Measurements from ENCODE around the gene RNF166. TPM values are rescaled to one million over a fixed set of nuclear protein-coding genes. Genes with fewer than 3 reads are reported as not detected.

RNF166 gene
- total RNA-seq, 1 experiment from 2014 or later = 26.5 TPM

DNA sequence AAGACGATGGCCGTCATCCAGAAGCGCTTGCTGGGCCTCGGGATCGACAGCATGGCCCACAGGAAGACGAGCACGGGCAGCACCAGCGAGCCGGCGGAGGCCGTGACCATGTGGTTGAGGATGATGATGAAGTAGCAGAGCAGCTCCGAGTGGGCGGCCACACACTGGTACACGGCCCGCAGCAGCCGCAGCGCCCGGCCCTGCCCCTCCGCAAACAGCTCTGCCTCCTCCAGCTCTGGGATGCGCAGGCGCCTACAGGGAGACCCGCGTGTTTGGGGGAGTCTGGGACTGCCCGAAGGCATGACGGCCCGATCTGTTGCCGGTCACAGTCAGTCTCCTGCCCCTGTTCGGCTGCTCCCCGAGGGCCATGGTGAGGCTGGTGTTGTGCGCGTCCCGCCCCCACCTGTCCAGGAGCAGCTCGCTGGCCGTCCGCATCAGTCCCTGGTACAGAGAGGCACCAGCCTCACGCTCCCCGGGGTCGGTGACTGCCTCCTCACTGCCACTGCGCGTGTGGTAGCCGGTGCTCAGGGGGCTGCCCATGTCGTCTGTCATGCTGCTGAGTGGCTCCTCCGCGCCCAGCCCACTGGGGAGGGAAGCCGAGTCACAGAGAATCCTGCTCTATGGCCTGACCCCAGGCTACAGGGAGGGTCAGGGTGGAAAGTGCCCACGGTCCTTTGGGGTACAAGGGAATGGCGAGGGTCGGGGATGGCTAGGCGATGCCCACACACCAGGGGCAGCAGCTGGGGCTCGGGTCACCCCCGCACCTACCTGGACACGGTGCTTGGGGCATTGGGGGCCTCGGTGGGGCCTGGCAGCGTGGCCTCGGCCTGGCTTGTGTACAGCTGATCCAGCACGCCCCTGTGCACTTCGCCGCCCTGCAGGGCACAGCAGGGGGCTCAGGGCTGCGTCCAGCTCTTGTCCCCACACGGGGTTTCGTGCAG, 15.9 kb upstream of the RNF166 start:
- no peak overlapping the region for H4K8ac ChIP-seq (replicated peaks; ENCODE audit: insufficient read length, low read depth, low read length)
- H2BK15ac ChIP-seq (ENCODE audit: low read depth, low read length) = no peak overlapping the region
- no peak overlapping the region; a peak in 1 of 7 replicates for H3K27ac Mint-ChIP-seq
- TF ChIP-seq, protein P1, sequence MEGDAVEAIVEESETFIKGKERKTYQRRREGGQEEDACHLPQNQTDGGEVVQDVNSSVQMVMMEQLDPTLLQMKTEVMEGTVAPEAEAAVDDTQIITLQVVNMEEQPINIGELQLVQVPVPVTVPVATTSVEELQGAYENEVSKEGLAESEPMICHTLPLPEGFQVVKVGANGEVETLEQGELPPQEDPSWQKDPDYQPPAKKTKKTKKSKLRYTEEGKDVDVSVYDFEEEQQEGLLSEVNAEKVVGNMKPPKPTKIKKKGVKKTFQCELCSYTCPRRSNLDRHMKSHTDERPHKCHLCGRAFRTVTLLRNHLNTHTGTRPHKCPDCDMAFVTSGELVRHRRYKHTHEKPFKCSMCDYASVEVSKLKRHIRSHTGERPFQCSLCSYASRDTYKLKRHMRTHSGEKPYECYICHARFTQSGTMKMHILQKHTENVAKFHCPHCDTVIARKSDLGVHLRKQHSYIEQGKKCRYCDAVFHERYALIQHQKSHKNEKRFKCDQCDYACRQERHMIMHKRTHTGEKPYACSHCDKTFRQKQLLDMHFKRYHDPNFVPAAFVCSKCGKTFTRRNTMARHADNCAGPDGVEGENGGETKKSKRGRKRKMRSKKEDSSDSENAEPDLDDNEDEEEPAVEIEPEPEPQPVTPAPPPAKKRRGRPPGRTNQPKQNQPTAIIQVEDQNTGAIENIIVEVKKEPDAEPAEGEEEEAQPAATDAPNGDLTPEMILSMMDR (conservative IDR thresholded peaks at IDR 0.05) = no peak
- no peaks in the 10 kb centered on the region for H3K79me2 ChIP-seq (ENCODE audit: insufficient read depth, low read length)
- no peak overlapping the region for H2BK120ac ChIP-seq (ENCODE audit: low read depth, low read length, poor library complexity, severe bottlenecking)
- no peaks in the 10 kb centered on the region for H4K20me1 ChIP-seq (ENCODE audit: control insufficient read depth, insufficient read depth, insufficient read length)
- H3K23ac ChIP-seq (ENCODE audit: insufficient read length, low read depth, low read length) = no peak overlapping the region
- H3K27me3 ChIP-seq (ENCODE audit: insufficient read depth, low read length) = no peaks in the 10 kb centered on the region
- no peaks in the 10 kb centered on the region for H3K9me3 Mint-ChIP-seq
- H3K4me2 ChIP-seq (ENCODE audit: insufficient read depth, insufficient read length, low read length) = no peak overlapping the region
- WGBS (ENCODE audit: extremely low coverage, insufficient read length, low lambda C conversion rate) = no CpG with 5 or more reads among the region's 61 CpGs
- H4K91ac ChIP-seq (ENCODE audit: insufficient read length, low read depth, low read length) = no peak overlapping the region
- peaks cover 11 to 39% (median 37%) of the 10 kb centered on the region in 3 experiments; a peak in 6 of 7 replicates for H3K36me3 Mint-ChIP-seq (ENCODE audit: insufficient read depth in 1 of 3, low read depth in 3 of 3)
- H3K4ac ChIP-seq (ENCODE audit: low read depth, low read length) = no peak overlapping the region
- H2AFZ ChIP-seq (ENCODE audit: low read length) = no peak overlapping the region
- no peaks in the 10 kb centered on the region for H3K4me1 ChIP-seq (ENCODE audit: insufficient read depth, low read length)
- no peaks in the 10 kb centered on the region for H3K27me3 Mint-ChIP-seq (ENCODE audit: low read depth)
- no peak overlapping the region for H2BK5ac ChIP-seq (ENCODE audit: insufficient read length, low read length)
- H3K14ac ChIP-seq (ENCODE audit: insufficient read depth, low read length) = no peak overlapping the region
- no peak overlapping the region for H2AK5ac ChIP-seq (ENCODE audit: insufficient read length, low read length)
- H3K4me1 Mint-ChIP-seq = no peaks in the 10 kb centered on the region
- H3K9me3 ChIP-seq (ENCODE audit: control insufficient read depth, low read depth, low read length) = no peaks in the 10 kb centered on the region
- no peak overlapping the region for H3K56ac ChIP-seq (ENCODE audit: insufficient read length, low read depth, low read length)
- H3K79me1 ChIP-seq (ENCODE audit: insufficient read depth, low read depth, low read length, poor library complexity, severe bottlenecking) = no peaks in the 10 kb centered on the region
- H2BK20ac ChIP-seq (ENCODE audit: low read depth, low read length, poor library complexity, severe bottlenecking) = no peak overlapping the region
- no peak overlapping the region for H3K9ac ChIP-seq (ENCODE audit: extremely low read depth, insufficient read length, low read length)
- no peak overlapping the region for H2BK12ac ChIP-seq (ENCODE audit: insufficient read length, low read depth, low read length)
- no peak overlapping the region for H3K18ac ChIP-seq (ENCODE audit: insufficient read length, low read depth, low read length)
- H3K23me2 ChIP-seq (ENCODE audit: insufficient read length, low read depth, low read length, poor library complexity, severe bottlenecking) = no peaks in the 10 kb centered on the region
- H3K27ac ChIP-seq (ENCODE audit: insufficient read length, low read depth, low read length) = no peak overlapping the region
- H3T11ph ChIP-seq (ENCODE audit: low read length) = no peak overlapping the region
- H4K5ac ChIP-seq (ENCODE audit: insufficient read length, low read depth, low read length) = no peak overlapping the region
- H3K4me3 Mint-ChIP-seq = no peak overlapping the region
- DNase-seq = no peak

Data from H9 (cell line).